AG09319 (cell line): ENCODE measurements around the gene BCAS3.

Experiments used
- DNase-seq: peaks from one replicate; pipeline ENCODE4 v3.0.0-alpha.2; 2010; ENCODE audit warnings: low read depth; ENCODE audit errors: extremely low read depth
- CTCF ChIP-seq: IDR thresholded peaks from 2 replicates; pipeline ENCODE4 v1.5.1; 2011; ENCODE audit warnings: low read depth, mild to moderate bottlenecking, inconsistent platforms, low read length, moderate library complexity

The BCAS3 gene

GRCh38 chr17:60845012-60845411 lies 167.4 kb downstream of the BCAS3 start:
- no peak for TF ChIP-seq CTCF
- no peak for DNase-seq

- no peak for DNase-seq
- no peak for TF ChIP-seq CTCF
These were observed 168.5 kb downstream of the BCAS3 start for GRCh38 chr17:60846175-60846574.

GRCh38 chr17:60851181-60851580 lies 173.5 kb downstream of the BCAS3 start:
- TF ChIP-seq CTCF: no peak
- no peak for DNase-seq

GRCh38 chr17:60857556-60858080 lies 180.0 kb downstream of the BCAS3 start:
- TF ChIP-seq CTCF: no peak

GRCh38 chr17:60862482-60862881 lies 184.8 kb downstream of the BCAS3 start:
- no peak for TF ChIP-seq CTCF
- DNase-seq: no peak

More at GRCh38 chr17:60857556-60858080, 180.0 kb downstream of the BCAS3 start:
- DNase-seq: no peak

GRCh38 chr17:60863892-60864707 lies 186.4 kb downstream of the BCAS3 start:
- TF ChIP-seq CTCF: no peak
- DNase-seq: no peak

GRCh38 chr17:60864708-60865005 lies 187.0 kb downstream of the BCAS3 start:
- DNase-seq: no peak
- no peak for TF ChIP-seq CTCF
